NAMALWA (cell line): ENCODE data around the gene IMMP2L.

Source experiments
- DNase-seq: peaks from one replicate; pipeline ENCODE4 v3.0.0-alpha.2; 2015; ENCODE audit warnings: low spot score

IMMP2L gene

DNA sequence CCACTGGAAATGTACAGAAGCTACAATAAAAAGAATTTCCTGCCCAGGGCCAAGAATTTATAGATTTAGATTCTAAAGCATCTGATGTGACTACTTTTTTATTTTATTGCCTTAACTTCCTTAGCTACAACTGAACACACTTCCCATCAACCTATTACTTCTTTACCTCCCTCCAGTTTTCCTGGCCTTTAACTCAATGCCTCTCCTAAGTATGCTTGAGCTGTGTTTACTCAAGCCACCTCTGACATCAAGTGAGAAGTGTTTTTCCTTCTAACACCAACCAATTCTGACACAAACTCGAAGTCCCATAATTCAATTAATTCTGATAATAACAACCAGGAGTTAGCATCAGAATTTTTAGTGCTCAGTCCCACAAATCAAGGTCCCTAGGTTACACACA lies 170.0 kb downstream of the IMMP2L start:
- DNase-seq = no peak

DNA sequence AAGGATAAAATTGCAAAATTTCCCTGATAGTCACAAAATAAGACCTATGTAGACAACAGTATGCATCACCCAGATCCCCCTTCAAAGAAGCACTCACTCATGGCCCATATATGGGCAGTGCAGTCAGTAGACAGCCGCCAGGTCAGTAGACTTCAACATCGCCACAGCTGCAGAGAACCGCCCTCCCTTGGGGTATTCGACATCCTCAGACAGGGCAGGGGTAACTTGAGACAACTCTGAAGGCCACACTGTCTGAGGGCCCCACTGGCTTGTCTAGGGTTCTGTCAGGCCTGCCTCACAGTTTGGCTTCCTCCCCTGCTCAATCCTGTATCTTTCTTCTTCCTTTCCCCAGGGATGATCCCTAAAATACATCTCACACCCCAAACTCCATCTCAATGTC lies 172.3 kb downstream of the IMMP2L start:
- DNase-seq = no peak

DNA sequence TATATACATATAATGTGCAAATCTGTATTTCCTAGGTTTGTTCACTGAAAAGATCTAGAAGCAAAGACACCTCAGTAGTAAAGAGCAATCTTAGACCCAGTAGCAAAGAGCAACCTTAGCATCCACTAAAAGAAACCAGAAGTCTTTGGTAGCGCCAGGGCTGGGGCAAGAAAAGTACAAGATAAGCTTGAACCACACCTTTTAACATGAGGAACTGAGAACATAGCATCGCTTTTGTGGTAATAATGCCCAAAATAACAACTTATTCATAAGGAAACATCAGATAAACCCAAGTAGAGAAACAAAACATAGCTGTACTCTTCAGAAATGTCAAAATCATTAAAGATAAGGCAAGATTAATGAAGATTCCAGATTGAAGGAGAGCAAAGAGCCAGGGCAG lies 173.4 kb downstream of the IMMP2L start:
- no peak for DNase-seq

DNA sequence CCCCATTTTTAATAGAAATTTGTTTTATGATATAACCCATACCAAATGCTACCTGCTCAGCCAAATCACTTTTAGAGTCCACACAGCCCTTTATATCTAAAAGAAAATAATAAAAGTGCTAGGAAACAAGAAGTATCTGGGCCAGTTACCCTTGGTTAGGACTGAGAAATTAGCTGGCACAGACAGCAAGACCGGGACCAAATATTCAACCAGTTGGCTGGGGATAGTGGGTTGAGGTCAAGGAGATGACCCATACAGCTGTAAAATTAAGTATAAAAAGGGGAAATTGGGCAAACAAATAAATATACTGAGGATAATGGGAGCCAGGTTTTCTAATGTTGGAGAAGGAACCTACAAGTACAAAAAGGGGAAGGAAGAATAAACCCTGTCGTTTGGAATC lies 174.3 kb downstream of the IMMP2L start:
- DNase-seq = no peak

DNA sequence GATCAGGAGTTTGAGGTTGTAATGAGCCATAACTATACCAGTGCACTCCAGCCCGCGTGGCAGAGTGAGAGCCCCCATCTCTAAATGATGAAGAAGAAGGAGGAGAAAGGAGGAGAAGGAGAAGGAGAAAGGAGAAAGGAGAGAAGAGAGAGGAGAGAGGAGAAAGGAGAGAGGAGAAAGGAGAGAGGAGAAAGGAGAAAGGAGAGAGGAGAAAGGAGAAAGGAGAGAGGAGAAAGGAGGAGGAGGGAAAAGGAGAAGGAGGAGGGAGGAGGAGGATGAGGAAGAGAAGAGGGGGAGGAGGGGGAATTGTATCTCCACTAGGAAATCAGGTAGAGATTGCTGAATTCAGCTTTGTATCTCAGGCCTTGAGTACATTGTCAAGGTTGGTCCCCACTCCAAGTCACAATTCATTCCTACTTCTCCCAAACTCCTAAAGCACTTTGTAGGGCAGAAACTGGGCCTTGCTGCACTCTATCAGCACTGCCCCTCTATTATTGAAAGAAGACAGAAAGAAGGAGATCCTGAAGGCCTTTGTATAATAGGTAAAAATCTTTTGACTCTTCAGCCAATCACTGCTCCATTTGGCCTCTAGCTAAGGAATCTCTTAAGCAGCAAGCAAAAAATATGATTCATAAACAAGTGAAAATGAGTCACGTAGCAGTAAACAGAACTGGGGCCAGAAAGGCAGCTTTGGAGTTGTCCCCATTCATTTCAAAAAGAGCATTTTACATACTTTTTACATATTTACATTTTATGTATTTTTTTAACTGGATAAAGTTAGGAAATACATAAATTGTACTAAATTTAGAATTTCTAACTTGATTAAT lies 178.0 kb downstream of the IMMP2L start:
- no peak for DNase-seq

DNA sequence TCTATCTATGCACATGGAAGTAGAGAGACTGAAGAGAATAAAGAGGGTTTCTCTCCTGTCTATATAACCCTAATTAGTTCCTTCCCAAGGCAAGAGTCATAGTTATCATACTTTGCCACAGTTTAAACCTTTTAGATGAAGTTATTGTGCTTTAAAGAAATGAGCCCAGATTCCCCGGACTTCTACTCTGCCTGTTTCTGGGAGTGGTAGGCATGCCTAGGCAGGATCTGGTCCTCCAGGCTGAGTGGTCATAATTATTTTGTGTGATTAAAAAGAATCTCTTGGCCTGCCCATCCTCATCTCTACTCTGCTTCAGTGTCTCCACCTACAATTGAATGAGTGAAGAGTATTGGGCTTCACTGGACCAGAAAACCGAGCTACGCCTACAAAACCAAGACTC lies 179.2 kb downstream of the IMMP2L start:
- DNase-seq = no peak

DNA sequence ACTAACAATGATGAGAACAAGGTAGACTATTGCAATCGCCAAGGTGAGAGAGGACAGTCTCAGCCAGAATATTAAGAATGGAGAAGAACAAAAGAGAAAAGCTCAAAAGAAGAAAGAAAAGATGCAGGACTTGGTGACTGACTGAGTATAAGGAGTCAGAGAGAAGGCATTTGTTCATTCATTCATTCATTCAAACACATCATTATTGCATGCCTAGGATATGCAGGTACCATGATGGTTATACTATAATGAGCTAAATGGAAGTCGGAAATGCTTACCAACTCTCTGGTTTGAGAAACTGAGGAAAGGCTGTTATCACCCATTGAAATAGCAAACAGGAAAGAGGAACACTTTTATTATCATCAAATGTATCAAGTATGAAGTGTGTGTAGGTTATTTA lies 180.7 kb downstream of the IMMP2L start:
- no peak for DNase-seq

DNA sequence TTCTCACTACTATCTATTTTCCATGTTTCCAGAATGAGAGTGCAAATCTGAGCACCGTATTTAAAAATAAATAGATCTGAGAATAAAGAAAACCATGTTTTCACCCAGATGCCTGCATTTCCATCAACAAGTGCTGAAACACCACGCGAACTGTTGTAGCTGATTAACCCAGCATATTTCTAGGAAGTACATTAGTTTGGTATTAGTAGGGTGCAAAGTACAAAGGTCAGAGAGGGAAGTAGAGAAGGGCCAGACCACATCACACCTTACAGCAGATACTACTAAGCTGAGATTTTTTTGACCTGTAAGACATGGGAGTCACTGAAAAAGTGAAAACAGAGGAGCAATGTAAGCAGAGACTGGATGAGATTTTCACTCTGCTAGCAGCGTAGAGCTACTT lies 181.3 kb downstream of the IMMP2L start:
- no peak for DNase-seq

DNA sequence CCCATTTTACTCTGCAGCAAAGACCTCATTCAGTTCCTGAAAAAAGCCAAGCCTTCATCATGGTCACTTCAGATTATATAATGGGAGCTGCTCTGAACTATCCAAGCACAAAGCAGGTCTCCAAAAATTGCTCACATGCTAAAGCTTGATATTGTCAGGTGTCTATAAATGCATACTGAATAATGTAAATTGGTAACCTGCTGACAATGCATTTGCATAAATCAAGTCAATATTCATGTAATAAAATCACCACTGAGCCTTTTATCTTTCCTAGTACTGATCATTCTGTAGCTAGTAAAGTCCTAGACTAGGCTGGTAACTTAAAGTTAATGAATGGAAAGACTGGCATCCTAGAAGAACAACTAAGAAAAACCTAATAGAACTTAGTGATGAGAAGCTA lies 188.3 kb downstream of the IMMP2L start:
- no peak for DNase-seq

DNA sequence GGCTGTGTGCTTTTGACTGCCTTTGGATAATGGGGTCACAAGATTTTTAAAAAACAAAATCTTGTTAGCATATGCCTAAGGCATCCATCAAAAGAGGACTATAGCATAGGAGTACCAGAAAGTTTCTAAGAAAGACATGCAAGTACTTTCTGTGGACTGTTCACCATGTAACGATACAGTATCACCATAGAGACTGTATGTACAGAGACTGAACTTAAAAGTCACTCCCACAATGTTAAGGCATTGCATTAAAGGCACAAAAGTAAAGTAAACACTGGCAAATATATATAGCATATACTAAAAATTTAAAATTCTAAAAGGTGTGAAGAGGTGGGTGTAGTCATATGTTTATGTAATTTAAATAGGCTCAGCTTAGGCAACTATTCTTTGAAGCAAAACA lies 190.9 kb downstream of the IMMP2L start:
- no peak for DNase-seq

DNA sequence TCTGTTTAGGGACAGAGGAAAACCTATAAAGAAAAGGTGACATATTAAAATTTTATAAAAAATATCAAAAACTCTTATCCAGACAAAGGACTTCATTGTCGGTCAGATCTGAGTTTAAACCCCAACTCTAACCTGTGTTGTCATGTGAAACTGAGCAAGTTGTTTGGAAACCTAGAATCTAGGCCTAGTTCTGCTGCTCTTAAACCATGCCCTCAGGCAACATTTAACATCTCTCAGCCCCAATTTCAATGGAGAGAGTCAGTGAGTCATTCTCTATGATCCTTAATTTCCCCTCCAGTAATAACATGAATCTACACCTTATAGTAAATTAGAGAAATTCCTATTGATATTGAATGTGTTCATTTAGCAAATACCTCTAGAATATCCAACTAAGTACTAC lies 192.3 kb downstream of the IMMP2L start:
- DNase-seq = no peak

DNA sequence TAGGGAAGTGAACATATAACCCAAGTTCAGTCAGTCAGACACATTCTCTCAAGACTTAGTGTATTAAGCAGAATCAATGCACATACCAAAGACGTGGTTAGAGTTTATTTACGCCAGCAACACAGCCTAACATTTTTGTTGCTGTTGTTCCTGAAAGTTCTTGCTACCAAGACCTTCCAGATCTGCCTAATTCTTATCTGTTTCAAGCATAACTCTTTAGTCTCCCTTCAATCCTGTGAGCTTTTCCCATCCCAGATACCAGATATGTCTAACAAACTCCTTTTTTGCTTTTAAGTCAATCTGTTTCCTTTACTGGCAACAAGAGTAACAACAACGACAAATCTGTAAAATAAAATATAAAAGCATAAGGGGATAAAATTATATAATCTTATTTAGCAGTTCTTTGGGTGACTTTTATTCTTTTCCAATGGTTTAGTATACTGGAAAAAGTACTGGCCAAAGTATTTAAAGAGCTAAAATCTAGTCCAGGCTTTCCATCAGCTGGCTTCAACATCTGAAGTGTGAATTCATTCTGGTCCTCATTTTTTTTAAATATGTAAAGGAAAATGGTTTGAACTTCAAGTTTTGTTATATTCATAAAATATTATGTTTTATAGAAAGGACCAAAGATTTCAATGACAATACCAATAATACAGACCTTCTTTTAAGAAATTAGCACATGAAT lies 193.8 kb downstream of the IMMP2L start:
- DNase-seq = no peak

DNA sequence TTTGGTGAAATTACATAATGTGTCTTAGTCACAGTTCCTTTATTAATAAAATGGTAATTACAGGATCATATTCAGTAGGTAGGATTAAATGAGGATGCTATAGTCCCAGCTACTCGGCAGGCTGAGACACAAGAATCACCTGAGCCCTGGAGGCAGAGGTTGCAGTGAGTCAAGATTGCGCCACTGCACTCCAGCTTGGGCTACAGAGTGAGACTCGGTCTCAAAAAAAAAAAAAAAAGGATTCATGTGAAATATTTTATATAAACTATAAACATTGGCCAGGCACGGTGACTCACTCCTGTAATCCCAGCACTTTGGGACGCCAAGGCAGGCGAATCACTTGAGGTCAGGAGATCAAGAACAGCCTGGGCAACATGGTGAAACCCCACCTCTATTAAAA lies 197.9 kb downstream of the IMMP2L start:
- DNase-seq = no peak

DNA sequence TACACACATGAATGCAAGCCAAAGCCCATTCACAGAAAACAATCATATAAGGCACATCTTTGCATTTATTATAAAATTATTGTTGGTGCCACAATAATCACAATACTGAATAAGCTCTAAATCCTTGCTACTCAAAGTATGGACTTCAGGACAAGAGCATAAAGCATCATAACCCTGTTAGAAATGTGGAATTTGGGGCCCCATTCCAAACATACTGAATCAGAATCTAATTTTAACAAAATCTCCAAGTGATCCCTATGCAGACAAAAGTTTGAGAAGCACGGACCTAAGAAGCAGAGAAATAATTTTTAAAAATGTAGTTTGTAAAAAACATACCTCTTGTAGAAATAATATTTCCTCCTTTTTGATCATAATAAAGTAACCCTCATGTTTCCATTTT lies 199.2 kb downstream of the IMMP2L start:
- DNase-seq = no peak

DNA sequence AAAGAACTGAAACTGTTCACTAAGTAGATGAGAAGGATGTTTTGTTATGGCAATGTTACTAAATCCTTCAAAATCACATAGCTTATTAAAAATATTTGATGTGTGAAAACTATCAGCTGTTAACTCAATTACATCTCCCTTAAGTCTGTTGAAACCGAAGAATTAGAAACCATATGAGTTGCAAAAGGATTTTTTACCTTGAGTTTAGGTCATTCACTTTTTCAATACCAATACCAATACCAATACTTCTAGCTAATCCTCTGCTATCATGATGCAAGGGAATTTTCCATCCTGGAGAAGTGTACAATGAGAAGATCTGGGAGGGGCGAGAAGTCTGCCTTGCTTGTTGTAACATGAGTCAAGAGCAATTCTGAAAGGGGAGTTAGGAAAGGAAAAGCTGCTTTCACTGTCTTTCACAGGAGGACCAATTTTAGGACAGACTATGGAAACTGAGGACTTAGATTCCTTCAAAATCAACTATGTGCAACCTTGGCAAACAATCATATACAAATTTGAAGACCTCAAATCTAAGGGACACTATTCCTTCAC lies 199.7 kb downstream of the IMMP2L start:
- no peak for DNase-seq

DNA sequence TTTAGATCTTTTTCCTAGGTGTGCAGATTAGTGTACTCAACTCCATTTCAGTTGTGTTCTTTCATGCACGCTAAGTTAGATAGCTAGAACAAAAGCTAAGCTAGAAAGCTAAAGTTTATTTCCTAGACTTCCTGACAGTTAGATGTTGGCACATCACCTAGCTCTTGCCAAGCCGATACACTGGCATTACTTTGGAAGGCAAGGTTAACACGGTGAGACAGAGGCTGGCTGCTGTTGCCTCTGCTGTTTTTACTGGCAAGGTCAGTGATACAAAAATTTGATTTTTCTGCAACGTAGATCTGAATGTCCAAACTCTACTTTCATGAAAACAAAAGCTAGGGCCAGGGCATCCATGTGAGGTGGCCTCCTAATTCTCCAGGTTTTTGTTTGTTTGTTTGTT lies 203.4 kb downstream of the IMMP2L start:
- no peak for DNase-seq

DNA sequence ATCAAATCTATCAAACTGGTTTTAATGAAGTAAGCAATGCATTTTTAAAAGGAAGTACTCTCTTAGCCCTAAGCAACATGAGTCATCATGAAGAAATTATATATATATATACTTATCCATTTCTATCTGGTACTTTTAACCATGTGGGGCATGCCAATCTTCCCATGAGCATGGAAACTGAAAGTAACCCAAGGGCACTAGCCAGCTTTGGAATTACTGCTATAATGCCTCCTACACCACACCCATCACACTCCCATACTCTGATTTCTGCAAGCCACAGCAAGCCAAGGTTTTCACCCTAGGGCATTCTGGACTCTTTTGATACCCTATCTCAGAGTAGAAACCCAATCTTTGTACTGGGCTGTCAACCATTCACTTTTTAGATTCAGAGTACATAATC lies 204.6 kb downstream of the IMMP2L start:
- DNase-seq = no peak

DNA sequence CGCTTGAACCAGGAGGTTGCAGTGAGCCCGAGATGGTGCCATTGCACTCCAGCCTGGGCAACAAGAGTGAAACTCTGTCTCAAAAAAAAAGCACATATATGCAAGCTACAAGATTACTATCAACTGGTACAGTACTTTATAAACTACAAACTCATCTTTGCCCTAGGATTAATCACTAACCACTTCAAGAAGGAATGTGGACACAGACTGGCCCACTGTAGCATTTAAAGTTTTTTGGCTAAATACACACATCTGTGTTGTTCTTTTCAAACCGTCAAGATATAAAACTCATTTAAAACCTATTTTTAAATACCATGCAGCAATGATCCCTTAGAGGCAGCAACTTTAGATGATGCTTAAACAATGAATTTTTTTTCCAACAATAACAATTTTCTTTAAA lies 205.4 kb downstream of the IMMP2L start:
- no peak for DNase-seq

DNA sequence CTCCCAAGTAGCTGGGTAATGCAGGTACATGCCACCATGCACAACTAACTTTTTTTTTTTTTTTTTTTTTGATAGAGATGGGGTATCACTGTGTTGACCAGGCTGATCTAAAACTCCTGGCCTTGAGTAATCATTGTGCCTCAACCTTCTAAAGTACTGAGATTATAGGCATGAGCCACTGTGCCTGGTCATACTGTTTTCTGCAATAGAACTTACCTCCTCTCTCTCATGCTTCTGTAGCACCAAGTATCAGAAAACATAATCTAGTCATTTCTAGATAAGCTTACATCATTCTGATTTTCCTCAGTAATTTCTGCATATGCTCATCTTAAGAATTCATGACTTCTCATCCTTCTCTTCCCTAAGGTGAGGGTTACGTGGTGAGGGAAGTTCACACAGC lies 210.0 kb downstream of the IMMP2L start:
- no peak for DNase-seq

DNA sequence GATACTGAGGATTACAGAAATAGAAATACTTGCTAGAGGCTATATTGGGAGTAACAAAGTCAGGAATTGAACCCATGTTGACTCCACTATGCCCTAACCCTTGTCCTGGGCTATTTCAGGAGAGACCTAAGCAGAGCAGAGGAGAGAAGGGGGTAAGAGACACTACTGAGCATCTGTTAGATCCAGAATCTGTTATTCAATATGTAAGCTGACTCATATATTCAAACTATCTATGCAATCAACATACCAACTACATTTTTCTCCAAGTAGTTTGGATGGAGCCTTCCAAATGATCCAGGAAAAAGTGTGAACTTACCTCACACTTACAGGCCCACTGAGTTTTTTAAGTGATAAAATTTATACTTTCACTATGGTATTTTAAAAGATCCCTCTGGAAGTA lies 216.1 kb downstream of the IMMP2L start:
- no peak for DNase-seq

DNA sequence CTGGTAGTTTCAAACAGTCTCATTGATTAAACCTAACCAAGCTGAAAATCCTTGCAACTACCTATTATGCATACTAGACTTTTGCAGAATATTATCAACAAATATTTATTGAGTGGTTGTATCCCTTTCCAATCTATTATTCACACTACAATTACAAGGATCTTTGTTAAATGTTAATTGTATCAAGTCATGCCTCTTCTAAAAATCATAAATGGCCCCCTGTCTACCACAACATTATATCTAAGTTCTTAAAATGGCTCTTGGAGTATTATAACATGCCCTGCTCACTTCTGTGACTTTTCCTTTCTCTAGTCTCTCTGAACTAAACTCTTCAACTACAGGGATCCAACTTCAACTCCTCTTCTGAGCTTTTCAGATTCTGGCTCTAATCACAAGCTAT lies 219.3 kb downstream of the IMMP2L start:
- no peak for DNase-seq

DNA sequence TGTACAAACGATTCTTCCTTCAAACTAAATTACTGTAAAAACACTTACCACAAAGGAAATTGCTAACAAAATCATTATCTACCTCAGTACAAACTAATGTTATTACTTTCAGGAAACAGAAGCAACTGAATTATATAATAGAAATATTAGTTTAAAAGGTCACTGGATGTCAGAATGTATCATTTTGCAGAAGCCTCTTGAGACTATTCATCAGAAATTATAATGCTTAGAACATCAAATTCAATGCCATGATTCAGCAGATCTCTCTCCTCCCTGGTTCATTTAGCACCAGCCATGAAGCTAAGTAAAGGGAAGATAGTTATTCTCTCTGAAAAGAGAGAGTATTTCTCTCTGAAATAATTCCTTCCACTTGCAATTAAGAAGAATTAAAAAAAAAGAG lies 223.3 kb downstream of the IMMP2L start:
- no peak for DNase-seq

DNA sequence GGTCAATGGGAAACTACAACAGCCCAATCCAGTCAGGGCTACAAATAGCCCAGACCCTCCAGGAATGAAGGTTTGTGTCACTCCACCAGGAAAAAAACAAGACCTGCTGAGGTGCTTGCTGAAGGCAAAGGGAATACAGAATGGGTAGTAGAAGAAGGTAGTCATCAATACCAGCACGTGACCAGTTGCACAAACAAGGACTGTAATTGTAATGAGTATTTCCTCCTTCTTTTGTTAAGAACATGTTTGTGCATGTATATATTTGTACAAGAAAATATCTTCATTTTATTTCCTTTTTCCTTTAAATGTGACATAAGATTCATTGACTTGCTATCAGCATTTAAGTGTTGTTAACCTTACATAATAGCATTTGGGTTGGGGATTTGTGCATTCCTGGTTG lies 229.3 kb downstream of the IMMP2L start:
- DNase-seq = no peak

DNA sequence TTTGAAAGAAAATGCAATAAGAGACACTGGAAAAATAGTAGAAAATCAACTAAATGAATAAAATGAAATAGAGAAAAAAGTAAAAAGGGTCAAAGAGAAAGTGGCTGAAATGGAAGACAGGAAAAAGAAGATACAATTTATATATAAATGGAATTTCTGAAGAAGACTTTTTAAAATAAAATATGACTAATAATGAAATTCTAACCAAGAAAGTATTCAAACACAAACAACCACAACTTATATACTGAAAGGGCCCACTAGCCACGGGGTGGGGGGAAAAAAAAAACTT lies 232.1 kb downstream of the IMMP2L start:
- no peak for DNase-seq
